ENCODE results near the gene HOXD13.
A peak's percentile ranks its signal among the peaks of the same experiment; 100 is the strongest.

The HOXD13 gene

DNA sequence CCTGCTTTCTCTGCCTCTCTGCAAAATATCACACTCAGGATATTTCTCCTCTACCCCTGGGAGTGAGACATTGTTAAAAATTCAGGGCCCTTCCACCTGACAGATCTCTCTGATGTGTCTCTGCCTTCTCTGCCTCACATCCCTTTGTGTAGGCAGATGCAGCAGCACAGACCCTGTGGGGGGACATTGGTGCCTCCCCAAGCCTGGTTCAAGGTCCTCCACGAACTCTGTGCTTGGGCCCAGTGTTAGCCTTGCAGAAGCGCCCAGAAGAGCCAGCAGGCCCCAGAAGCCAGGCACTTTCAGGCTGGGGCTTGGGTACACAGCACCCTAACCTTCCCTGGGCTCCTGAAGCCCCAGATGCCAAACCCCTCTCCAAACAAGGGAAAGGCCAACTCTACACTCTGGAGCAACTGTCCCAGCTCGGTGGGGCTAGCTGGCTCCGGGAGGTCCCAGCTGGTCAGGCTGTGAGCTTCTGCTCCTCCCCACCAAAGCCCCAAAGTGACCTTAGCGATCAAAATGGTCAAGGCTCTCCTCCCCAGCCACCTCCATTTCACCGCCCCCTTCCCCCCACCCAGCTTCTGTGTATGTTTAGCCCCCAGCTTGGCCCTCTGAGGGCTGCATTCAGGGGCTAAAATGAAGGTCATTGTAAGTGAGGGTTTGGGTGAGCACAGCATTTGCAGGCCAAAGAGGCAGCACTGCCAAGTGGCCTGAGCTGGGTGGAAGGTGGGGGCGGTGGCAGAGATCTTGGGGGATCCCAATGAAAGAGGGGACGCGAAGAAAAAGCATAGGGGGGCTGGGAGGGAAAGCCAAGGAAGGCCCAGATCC, 32.6 kb downstream of the HOXD13 start:
- H3K4me3 ChIP-seq (ENCODE audit: low read depth, low read length), result no peak overlapping the region
- TF ChIP-seq, protein P1, sequence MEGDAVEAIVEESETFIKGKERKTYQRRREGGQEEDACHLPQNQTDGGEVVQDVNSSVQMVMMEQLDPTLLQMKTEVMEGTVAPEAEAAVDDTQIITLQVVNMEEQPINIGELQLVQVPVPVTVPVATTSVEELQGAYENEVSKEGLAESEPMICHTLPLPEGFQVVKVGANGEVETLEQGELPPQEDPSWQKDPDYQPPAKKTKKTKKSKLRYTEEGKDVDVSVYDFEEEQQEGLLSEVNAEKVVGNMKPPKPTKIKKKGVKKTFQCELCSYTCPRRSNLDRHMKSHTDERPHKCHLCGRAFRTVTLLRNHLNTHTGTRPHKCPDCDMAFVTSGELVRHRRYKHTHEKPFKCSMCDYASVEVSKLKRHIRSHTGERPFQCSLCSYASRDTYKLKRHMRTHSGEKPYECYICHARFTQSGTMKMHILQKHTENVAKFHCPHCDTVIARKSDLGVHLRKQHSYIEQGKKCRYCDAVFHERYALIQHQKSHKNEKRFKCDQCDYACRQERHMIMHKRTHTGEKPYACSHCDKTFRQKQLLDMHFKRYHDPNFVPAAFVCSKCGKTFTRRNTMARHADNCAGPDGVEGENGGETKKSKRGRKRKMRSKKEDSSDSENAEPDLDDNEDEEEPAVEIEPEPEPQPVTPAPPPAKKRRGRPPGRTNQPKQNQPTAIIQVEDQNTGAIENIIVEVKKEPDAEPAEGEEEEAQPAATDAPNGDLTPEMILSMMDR (IDR thresholded peaks at IDR 0.05; ENCODE audit: low read depth, low read length), result no peak

DNA sequence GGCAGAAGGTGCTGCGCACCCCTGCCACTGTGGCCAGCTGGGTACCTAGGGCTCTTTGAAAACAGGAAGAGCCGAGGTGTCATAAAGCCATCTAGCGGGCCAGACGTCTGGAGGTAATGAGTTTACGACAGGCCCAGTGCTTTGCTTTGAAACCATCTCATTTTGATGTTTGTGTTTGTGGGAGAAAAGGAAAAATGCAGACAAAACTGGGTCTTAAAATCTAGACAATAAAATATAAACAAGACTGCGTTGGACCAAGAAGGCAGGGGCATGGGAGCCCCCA, 33.2 kb downstream of the HOXD13 start:
- TF ChIP-seq, protein P1 (IDR thresholded peaks at IDR 0.05; ENCODE audit: low read depth, low read length), result no peak
- H3K4me3 ChIP-seq (ENCODE audit: low read depth, low read length), result no peak overlapping the region

DNA sequence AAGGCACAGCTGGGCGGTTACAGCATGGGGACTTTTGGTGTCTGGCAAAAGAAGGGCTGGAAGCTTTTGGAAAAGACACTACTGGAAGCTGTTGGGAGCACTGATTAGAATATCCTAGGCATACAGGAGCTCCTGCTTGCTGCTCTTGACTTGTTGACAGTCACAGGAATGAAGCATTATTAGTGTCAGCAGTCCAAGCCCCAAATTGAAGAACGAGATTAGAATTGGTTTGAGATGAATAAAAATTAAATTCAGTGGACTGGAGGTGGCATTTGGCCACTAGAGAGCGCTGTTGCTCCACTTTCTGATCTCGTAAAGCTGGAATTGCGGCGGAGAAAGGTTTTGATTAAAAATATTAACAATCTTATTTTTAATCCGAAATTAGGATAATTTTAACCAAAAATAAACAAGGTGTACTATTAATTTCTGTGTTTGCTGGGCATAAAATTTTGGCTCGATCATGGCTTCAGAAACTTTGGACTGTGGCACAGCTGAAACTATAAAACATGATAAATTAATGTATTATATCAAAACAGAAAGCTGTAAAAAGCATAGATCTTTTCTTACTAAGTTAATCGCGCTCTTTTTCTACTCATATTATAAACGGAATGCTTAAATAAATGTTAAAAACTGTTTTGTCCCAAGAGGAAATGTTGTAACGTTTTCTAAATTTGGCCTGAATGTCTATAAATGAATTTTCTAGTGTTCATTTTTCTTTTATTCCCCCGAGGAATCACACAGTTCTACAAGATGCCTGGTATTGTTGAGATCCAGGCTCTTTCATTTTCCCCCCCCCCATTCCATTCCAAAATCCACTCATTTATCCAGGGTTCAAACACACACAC, 34.6 kb downstream of the HOXD13 start:
- no peak overlapping the region for H3K4me3 ChIP-seq (ENCODE audit: low read depth, low read length)
- TF ChIP-seq, protein P1 (IDR thresholded peaks at IDR 0.05; ENCODE audit: low read depth, low read length), result peak; percentile 67

DNA sequence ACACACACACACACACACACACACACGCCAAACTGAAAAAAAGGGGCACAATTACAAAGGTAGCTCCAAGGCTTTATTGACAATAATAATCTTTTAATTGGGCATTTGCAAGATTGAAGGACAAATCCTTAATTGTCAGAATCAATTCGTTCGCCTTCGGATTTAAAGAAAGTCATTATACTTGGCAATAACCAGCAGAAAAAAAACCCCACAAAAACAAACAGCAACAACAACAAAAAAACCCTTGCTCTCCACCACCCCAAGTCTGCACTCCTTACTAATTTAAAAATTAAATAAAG, 35.2 kb downstream of the HOXD13 start:
- no peak overlapping the region for H3K4me3 ChIP-seq (ENCODE audit: low read depth, low read length)
- TF ChIP-seq, protein P1 (IDR thresholded peaks at IDR 0.05; ENCODE audit: low read depth, low read length), result no peak

DNA sequence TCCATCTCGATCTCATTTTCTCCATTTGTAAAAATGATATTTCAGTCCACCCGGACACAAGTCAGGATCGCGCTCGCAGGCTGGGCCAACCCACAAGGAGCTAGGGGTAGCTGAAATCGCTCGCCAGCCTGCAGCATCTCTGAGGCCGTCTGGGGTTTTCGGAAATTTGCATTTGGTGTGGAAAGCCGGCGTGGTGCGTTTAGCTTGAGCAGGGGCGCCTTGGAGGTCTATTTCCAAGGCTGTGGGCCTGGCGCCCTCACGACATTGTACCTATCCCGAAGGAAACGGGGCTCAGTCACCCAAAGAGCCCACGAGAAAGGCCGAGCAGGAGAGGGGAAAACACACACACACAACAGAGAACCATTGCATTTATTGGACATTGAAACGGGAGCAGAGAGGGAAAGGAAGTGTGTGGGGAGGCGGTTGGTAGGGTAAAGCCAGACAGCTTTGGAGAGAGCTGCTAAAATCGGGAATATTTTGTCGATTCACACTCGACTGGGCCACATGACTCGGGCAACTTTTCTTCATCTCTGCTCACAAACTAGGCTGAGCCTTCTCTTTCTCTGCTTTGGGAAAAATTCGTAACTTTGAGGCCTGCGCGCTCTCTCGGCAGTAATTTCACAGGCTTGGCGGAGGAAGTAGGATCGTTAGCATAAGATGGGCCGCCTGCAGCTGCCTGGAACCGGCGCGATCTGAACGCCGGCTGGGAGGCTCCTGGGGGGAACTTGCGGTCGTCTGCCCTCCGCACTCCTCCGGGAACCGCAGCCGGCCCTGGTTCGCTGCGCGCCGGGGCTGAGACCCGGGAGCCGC, 35.9 kb downstream of the HOXD13 start:
- H3K4me3 ChIP-seq (ENCODE audit: low read depth, low read length), result no peak overlapping the region

DNA sequence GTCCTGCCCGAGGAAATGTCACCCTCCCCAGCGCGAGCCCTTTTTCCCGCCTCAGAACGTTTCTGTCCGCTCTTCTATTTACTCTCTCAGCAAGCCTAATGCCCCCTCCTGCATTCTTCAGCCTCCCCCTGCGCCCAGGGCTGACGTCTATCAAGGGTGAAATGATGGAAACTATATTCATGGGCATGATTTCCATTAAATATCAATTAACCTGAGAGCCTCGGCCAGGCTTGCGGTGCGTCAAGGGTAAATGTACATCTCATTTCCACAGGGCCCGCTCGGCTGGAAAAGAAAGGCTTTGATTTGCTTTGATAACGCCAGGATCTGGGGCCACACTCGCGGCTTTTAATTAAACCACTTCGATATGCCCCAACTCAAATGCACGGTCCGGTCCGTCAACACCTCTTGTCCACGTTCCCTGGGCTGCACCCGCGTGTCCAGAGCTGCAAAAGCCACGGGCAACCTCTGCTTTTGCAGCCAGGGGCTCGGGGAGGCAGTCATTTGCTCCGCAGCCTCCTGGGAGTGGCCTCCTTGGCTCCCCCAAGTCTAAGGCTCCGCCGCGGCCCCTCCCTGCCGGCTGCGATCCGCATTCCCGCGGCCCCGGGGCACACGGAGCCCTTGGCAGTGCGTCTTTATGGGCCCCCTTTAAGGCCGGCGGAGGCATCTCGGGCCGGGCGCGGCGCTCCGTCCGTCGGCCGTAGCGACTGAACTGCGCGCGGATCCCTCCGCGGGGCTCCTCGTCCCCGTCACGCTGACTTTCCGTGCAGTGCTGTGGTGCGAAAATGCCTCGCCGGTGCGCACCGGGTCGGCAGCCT, 36.7 kb downstream of the HOXD13 start, which contains the start of gene HOXD8:
HOXD8 (plus strand) TSS at position 724 of the 815 bp plus-strand sequence. CDS start 662 bp downstream, outside the sequence.
- H3K4me3 ChIP-seq (ENCODE audit: low read depth, low read length), result peak within 1 kb of the TSS; percentile 40
- TF ChIP-seq, protein P1 (IDR thresholded peaks at IDR 0.05; ENCODE audit: low read depth, low read length), result no peak

More for the DNA sequence above, 35.9 kb downstream of the HOXD13 start:
- TF ChIP-seq, protein P1 (IDR thresholded peaks at IDR 0.05; ENCODE audit: low read depth, low read length), result no peak
